Spleen (tissue), 11 donors: ENCODE measurements around the gene EPB41L4A. TPM values are rescaled to one million over a fixed set of nuclear protein-coding genes. Genes with fewer than 3 reads are reported as not detected.

ENCODE experiments used
- DNase-seq: peaks from one replicate; pipeline ENCODE4 v3.0.0-alpha.2; 2020
- H3K27ac ChIP-seq, 8 donors: fragments of 200-600 bp; sonication (generic) in 7 of 8; 1 replicate in 4 of 8; 2 replicates in 4 of 8; pipeline versions ENCODE4 v1.5.0 to v1.8.0; 2016 to 2021; ENCODE audit warnings: inconsistent platforms in 4 of 8, mild to moderate bottlenecking in 4 of 8, moderate library complexity in 1 of 8
- H3K27me3 ChIP-seq, 7 donors: fragments of 200-600 bp; sonication (generic) in 6 of 7; replicated peaks in 1 of 7; 1 replicate in 4 of 7; 2 replicates in 3 of 7; pipeline versions ENCODE4 v1.5.0 to v1.8.0; 2016 to 2021; ENCODE audit warnings: inconsistent platforms in 3 of 7, mild to moderate bottlenecking in 1 of 7
- H3K36me3 ChIP-seq, 6 donors: fragments of 200-600 bp; sonication (generic) in 5 of 6; 1 replicate in 4 of 6; 2 replicates in 2 of 6; pipeline versions ENCODE4 v1.5.0 to v1.8.0; 2016 to 2021; ENCODE audit warnings: inconsistent platforms in 2 of 6
- H3K4me1 ChIP-seq, 6 donors: fragments of 200-600 bp; sonication (generic) in 5 of 6; 1 replicate in 3 of 6; 2 replicates in 3 of 6; pipeline versions ENCODE4 v1.5.0 to v1.8.0; 2016 to 2021; ENCODE audit warnings: inconsistent platforms in 3 of 6
- H3K4me3 ChIP-seq, 8 donors: fragments of 200-600 bp; sonication (generic) in 7 of 8; 1 replicate in 4 of 8; 2 replicates in 4 of 8; pipeline versions ENCODE4 v1.5.0 to v1.8.0; 2016 to 2021; ENCODE audit warnings: inconsistent platforms in 4 of 8, mild to moderate bottlenecking in 4 of 8, moderate library complexity in 2 of 8
- H3K9me3 ChIP-seq, 8 donors: fragments of 200-600 bp; sonication (generic) in 7 of 8; 1 replicate in 4 of 8; 2 replicates in 4 of 8; pipeline versions ENCODE4 v1.5.0 to v1.8.0; 2016 to 2021; ENCODE audit warnings: inconsistent platforms in 4 of 8
- CTCF ChIP-seq, 11 experiments: fragments of 200-600 bp in 7 of 11; fragments of 450-650 bp in 4 of 11; sonication (generic) in 4 of 11; IDR thresholded peaks in 8 of 11; conservative IDR thresholded peaks in 3 of 11; 1 replicate in 7 of 11; 2 replicates in 4 of 11; pipeline versions ENCODE4 v1.4.0 to v1.8.0; 2016 to 2021; ENCODE audit warnings: antibody characterized with exemption in 11 of 11, inconsistent platforms in 4 of 11, mild to moderate bottlenecking in 1 of 11
- POLR2A ChIP-seq, 3 donors: fragments of 450-650 bp; IDR thresholded peaks; one replicate each; pipeline ENCODE4 v1.5.1; 2017; ENCODE audit warnings: antibody characterized with exemption in 3 of 3, mild to moderate bottlenecking in 1 of 3
- POLR2AphosphoS5 ChIP-seq, 3 donors: sonication (generic); formaldehyde crosslinking; IDR thresholded peaks; one replicate each; pipeline ENCODE4 v1.5.1; 2017; ENCODE audit warnings: antibody characterized with exemption in 3 of 3
- WGBS, 5 donors: extraction: QIAGEN DNeasy Blood & Tissue Kit in 3 of 5; methylation state at CpG; one replicate each; pipeline versions ENCODE4 v1.1.5 to v1.1.7; 2013 to 2018; 5-methylcytosine and 5-hydroxymethylcytosine counted together
- intact Hi-C: fragments of 100-400 bp; cut with DNase I; formaldehyde crosslinking; loops from one replicate; pipeline ENCODE4 v1.15.0; 2023; ENCODE audit warnings: low total_unique reads
- polyA plus RNA-seq, 3 donors: library from polyadenylated mRNA; stranded (reverse); fragments of 200-250 nt; gene quantifications; one replicate each; pipeline ENCODE4 v1.2.1, GENCODE V29; 2013
- total RNA-seq, 7 donors: library from RNA; depleted of rRNA in 3 of 7; stranded (reverse); fragments of >200 nt in 3 of 7; fragmentation: NEBNext Ultra II Directional in 4 of 7; extraction: Animal tissue kit (Norgen Biotek cat#: 25700) in 4 of 7; gene quantifications; one replicate each; pipeline versions ENCODE4 v1.1.0 to v1.2.1, GENCODE V29; 2016 to 2021
- donor health status: healthy with polysubstance abuse.
- donor health status: DM: no; HTN: no; CAD: no; lungs with moderate emphysema.
- donor health status: DM: no; HTN: no; CAD: no.
- donor health status: Bipolar disorder and iron deficiency.
- donor health status: healthy.
- donor health status: DM: no; HTN: no; CAD: no.
- donor health status: DM: yes; HTN: yes; CAD: no.

The EPB41L4A gene
- total and polyA plus RNA-seq, 10 donors = 1.4 to 28.1 (median 12.2) TPM

- H3K4me3 ChIP-seq = no peak overlapping the region
- H3K27ac ChIP-seq = no peak overlapping the region
- no peak for DNase-seq
- peaks cover 0 to 5% (median 0%) of the 10 kb centered on the region in 6 donors for H3K4me1 ChIP-seq
- 71 to 85% (median 78%) methylated on average over 3 of the region's 3 CpGs for WGBS, 5 donors
- no peaks in the 10 kb centered on the region for H3K36me3 ChIP-seq
- H3K27me3 ChIP-seq = no peaks in the 10 kb centered on the region
- no peaks in the 10 kb centered on the region for H3K9me3 ChIP-seq
- no peak for TF ChIP-seq POLR2AphosphoS5 (IDR thresholded peaks at IDR 0.05)
- TF ChIP-seq CTCF (IDR thresholded peaks at IDR 0.05 in 8 of 11, conservative IDR thresholded peaks at IDR 0.05 in 3 of 11) = no peak
- TF ChIP-seq POLR2A (IDR thresholded peaks at IDR 0.05) = no peak
- intact Hi-C loops = no loop called here
These were observed 33.5 kb downstream of the EPB41L4A start for GRCh38 chr5:112385566-112385965.

GRCh38 chr5:112384523-112384922 lies 34.6 kb downstream of the EPB41L4A start:
- peaks cover 0 to 5% (median 0%) of the 10 kb centered on the region in 6 donors for H3K4me1 ChIP-seq
- H3K27me3 ChIP-seq = no peaks in the 10 kb centered on the region
- intact Hi-C loops = no loop called here
- no peak for DNase-seq
- H3K27ac ChIP-seq = no peak overlapping the region
- H3K9me3 ChIP-seq = no peaks in the 10 kb centered on the region
- no peaks in the 10 kb centered on the region for H3K36me3 ChIP-seq
- H3K4me3 ChIP-seq = no peak overlapping the region
- TF ChIP-seq POLR2A (IDR thresholded peaks at IDR 0.05) = no peak
- no peak for TF ChIP-seq CTCF (IDR thresholded peaks at IDR 0.05 in 8 of 11, conservative IDR thresholded peaks at IDR 0.05 in 3 of 11)
- no peak for TF ChIP-seq POLR2AphosphoS5 (IDR thresholded peaks at IDR 0.05)
- WGBS, 5 donors = 72 to 79% (median 78%) methylated on average over 3 of the region's 3 CpGs

GRCh38 chr5:112382886-112383285 lies 36.2 kb downstream of the EPB41L4A start:
- TF ChIP-seq CTCF (IDR thresholded peaks at IDR 0.05 in 8 of 11, conservative IDR thresholded peaks at IDR 0.05 in 3 of 11) (no peak), POLR2A (IDR thresholded peaks at IDR 0.05) (no peak), POLR2AphosphoS5 (IDR thresholded peaks at IDR 0.05) (no peak)
- no peak for DNase-seq
- H3K4me1 ChIP-seq = no peaks in the 10 kb centered on the region
- no peaks in the 10 kb centered on the region for H3K27me3 ChIP-seq
- WGBS, 5 donors = 63 to 81% (median 76%) methylated on average over 2 of the region's 2 CpGs
- intact Hi-C loops = no loop called here
- H3K9me3 ChIP-seq = no peaks in the 10 kb centered on the region
- no peak overlapping the region for H3K27ac ChIP-seq
- H3K4me3 ChIP-seq = no peak overlapping the region
- H3K36me3 ChIP-seq = no peaks in the 10 kb centered on the region

GRCh38 chr5:112381521-112381920 lies 37.6 kb downstream of the EPB41L4A start:
- DNase-seq = no peak
- no peaks in the 10 kb centered on the region for H3K36me3 ChIP-seq
- H3K27ac ChIP-seq = no peak overlapping the region
- intact Hi-C loops = no loop called here
- H3K4me1 ChIP-seq = no peaks in the 10 kb centered on the region
- no peak overlapping the region for H3K4me3 ChIP-seq
- no peaks in the 10 kb centered on the region for H3K27me3 ChIP-seq
- WGBS, 5 donors = 68 to 83% (median 78%) methylated on average over 3 of the region's 3 CpGs
- H3K9me3 ChIP-seq = no peaks in the 10 kb centered on the region
- TF ChIP-seq CTCF (IDR thresholded peaks at IDR 0.05 in 8 of 11, conservative IDR thresholded peaks at IDR 0.05 in 3 of 11) (no peak), POLR2A (IDR thresholded peaks at IDR 0.05) (no peak), POLR2AphosphoS5 (IDR thresholded peaks at IDR 0.05) (no peak)
